Activated T-cell treated with anti-CD3 and anti-CD28 coated beads, Interleukin-2, amount 50 U/mL, for 1 hour (primary cell): ENCODE measurements around the gene P2RY2.

Source experiments
- DNase-seq: peaks from one replicate; pipeline ENCODE4 v3.0.0-alpha.2; 2020

P2RY2 gene

DNA sequence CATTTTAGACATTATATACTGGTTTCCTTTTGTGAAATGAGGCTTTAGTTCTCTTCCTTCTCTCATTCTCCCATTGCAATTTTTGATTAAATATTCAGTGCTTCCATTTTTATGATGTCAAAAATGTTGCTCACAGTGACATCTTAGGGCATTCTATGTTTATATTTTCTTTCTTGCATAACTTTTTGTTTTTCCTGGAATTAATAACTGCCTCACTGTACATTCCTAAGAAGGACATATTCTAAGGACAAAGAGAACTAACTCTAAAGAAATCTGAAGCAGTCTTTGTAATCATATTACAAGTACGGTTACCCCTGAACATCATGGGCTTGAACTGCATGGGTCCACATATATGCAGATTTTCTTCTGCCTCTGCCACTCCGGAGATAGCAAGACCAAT is 28.2 kb downstream of the P2RY2 start:
- DNase-seq = no peak

DNA sequence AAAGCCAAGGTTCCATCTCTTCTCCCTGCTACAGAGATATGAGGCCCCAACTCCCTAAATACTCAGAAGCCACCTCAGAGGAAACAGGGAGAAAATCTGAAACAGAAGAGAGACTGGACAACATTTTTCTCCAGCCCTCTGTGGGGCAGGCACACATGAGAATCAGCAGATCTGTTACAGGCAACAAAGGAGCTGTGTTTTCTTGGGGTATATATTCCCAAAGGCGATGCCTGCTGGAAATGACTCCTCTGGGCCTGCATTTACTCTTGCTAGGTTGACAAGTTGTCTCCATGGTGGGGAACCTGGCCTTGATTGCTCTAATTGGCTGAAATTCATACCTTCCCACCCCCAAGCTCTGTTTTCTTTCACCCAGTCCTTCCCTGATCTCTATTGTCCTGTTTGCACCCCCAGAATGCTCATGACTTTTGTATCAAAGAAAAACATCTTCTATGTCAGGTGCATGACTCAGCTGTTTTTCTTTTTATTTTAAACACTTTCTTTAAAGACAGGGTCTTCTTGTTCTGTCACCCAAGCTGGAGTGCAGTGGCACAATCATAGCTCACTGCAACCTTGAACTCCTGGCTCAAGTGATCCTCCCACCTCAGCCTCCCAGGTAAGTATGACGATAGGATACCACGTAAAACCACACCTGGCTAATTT is 30.6 kb downstream of the P2RY2 start:
- DNase-seq = no peak

DNA sequence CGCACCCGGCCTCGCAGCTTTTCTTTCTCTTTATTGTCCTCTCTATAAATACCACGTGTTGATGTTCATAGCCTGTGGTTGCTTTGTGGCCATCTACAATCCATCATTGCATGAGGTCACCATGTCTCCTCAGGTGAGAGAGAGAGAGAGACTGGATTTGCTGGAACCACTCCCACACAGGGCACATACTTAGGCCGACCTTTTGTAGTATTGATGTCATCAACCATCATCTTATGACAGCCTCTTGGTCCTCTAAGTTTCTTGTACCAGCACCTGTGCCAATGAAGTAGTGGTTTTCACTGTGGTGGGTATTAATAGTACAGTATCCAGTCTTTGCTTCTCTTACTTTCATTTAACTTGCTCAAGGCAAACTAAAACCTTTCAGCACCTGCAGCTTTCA is 31.2 kb downstream of the P2RY2 start:
- DNase-seq = no peak

DNA sequence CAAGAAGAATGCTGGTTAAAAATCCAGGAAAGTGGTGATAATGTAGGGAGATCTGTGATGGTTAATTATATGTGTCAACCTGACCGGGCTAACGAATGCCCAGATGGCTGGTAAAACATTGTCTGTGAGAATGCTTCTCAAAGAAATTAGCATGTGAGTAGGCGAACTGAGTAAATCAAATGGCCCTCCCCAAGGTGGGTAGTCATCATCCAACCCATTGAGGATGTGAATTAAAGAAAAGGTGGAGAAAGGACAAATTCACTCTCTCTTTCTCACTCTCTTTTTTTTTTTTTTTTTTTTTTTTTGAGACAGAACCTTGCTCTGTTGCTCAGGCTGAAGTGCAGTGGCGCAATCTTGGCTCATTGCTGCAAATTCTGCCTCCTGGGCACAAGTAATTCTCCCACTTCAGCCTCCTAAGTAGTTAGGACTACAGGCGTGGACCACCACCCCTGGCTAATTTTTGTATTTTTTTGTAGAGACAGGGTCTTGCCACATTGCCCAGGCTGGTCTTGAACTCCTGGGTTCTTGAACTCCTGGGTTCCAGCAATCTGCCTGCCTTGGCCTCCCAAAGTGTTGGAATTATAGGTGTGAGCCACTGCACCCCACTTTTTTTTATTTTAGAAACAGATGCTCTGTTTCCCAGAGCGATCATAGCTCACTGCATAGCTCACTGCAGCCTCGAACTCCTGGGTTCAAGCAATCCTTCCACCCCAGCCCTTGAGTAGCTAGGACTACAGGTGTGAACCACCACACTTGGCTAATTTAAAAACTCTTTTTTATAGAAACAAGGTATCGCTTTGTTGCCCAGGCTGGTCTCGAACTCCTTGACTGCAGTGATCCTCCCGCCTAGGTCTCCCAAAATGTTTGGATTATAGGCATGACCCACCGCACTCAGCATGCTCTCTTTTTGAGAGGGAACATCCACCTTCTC is 32.0 kb downstream of the P2RY2 start:
- DNase-seq = no peak

DNA sequence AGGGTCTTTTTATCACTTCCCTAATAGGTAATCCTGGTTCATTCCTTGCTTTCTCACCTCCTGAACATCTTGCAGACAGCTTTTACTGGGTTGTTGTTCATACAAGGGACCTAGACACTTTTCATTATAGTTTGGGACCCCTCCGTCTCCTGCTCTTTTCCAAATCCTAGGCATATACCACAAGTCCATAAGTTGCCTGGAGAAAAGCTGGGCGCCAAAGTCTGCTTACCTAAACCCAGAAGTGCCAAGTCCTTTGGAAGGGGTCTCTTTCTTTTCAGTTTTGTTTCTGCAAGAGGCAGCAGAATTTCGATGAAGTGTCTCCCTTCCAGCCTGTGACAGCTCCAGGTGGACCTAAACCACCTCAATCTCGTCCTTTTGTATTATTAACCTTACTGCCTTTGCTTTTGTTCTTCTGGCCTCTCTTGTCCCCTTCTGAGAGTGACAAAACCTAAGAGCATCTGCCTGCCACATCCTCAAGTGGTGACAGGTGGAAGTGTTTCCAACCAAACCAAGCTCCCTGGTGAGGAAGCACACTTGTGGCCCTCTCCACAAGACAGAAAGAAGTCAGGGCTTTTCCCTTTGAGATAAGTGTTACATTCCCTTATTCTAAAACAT is 34.6 kb downstream of the P2RY2 start:
- DNase-seq = no peak

DNA sequence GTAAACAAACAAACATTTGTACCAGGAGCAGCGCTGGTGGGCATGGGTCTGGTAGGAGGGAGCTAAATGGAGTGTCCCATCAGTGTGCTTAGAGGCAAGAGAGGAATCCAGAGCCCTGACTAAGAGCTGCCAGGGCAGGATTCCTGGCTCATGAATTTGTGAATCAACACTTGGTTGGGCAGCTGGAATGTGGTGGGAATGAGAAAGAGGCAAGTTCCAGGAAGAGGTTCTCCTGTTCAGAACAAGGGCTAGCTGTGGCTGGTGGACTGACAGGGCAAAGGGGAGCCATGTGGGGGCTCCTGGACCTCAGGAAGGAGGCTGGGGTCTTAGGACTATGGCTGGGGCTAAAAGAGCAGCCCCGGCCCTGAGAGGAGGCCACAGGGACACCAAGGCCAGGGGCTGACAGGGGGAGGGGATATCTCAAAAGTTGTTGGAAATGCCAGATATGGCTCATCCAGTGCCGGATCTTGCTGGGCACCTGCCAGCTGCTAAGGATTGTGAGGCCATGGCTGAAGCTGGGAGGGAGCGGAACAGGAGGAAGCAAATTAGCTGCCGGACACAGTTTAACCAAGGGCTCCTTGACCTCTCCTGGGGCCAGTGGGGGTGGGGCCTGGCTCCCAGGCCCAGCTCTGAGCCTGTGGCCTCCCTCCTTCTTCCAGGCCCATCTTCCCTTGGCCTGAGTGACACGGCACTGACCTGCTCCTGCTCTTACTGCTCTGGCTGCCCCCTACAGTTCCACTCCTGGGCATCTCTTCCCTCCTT is 39.4 kb downstream of the P2RY2 start:
- no peak for DNase-seq

DNA sequence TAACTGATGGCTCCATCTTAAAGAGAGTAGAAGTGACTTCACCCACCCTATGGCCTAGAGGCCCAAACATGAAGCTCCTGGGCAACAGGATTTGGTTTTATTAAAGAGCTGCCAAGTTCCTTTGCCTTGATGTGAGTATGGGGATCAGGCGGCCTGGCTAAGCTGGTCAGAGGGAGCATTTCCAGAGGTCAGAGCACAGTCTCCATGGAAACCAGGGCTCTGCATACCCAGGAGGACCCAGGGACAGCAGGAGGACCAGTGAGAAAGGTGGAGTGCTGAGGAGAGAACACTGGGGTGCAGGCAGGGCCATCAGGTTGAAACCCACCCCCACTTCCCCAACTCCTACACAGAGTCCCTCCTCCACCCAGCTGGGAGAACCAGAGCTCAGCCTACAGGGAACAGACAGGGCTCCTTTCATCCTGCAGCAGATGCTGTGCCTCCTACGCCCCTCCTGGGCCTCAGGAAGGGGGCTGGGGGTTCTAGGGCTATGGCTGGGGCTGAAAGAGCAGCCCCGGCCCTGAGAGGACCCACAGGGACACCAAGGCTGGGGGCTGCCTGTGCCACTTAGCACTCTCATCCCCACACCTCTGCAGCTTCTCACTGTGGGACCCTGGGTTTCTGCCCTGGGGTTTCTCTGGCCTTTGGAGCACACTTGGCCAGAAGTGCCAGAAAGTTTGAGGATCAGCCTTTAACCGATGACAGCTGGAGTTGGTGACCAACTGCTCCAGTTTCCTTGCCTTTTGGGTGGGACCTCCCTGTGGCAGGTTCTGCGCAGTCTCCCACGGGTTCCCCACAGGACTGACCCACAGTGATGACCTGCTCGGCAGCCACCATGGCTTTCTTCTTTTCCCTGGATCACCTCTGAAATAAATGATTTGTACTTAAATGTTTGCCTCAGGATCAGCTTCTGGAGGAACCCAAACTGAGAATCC is 40.3 kb downstream of the P2RY2 start:
- DNase-seq = no peak

DNA sequence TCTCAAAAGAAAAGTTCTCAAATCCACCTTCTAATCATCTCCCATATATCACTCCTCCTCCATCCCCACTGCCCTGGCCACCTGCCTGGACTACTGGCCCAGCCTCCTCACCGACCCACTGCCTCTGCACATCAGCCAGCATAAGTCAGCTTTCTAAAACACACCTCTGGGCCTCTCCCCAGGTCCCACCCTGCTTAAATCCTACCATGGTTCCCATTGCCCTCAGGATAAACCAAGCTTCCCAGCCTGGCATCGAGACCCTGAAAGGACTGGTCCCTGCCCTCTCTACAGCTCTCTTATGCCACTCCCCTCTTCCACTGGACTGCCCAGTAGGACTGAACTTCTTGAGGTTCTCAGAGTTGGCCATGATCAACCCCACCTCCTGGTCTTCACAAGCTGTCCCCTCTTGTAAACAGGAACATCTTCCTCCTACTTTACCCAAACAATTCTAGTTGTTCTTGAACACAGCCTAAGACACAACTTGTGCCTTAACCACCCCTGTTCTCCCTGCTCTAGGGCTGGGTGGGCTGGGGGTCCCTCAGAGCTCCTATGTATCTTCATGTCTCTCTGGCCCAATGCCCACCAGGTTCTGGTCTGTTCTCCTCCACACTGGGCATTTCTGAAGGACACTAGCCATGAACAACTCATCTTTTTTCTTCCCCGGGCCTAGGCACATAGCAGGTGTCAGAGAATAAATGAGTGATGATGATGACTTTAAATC is 41.5 kb downstream of the P2RY2 start:
- DNase-seq = no peak

DNA sequence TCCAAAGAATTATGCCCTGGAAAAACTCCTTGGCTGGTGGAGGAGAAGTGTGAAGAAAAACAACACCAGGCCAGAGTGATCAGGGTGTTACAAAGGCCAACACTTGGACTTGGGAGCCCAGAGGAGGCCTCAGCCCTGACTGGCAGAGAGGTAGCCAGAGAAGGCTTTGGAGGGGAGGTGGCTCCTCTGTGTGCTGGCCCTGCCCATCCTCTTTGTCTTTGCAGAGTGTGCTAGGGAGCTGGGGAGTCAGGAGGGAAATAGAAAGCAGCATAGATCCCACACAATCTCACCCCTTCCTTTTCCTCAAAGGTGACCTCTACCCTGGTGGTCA is 42.0 kb downstream of the P2RY2 start:
- no peak for DNase-seq

DNA sequence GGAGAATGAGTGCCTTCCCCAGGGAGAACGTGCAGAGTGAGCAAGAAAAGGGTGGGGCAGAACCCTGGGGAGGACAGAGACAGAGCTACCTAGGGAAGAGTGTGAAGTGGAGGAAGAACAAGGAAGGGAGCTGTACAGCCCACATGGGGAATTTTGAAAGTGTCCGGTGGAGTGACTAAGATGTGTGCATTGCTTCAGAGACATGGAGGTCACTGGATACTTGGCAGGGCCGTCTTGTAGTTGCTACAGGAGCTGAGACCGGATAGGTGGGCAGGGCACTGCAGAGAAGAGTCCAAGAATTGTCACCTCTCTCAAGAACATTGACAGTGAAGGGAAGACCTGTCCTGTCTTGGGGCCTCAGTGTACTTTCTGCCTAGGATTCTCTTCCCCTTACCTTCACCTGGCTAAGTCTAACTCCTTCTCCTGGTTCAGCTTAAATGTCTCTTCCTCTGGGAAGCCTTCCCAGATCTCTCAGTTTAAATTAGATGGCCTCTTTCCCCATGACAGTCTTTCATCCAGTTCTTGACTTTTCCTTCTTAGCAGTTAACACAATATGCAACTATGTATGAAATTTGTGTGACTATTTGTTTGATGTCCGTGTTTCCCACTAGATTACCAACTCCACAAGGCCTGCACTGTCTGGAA is 44.9 kb downstream of the P2RY2 start:
- DNase-seq = no peak

DNA sequence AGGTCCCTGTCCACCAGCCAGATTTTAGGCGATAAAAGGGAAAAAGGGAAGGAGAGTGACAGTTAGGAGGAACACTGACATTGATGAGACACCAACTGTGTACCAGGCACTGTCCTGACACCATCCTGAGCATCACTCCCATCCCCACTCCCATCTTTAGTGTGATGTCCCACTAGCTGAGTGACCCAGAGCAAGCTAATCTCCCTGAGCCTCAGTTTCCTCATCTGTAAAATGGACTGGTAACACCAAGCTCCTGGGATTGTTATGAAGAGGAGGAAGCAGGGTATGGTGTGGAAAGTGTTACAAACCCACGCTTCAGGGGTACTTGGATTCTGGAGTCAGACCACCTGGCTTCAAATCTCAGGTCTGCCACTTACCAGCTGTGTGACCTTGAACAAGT is 45.6 kb downstream of the P2RY2 start:
- no peak for DNase-seq

DNA sequence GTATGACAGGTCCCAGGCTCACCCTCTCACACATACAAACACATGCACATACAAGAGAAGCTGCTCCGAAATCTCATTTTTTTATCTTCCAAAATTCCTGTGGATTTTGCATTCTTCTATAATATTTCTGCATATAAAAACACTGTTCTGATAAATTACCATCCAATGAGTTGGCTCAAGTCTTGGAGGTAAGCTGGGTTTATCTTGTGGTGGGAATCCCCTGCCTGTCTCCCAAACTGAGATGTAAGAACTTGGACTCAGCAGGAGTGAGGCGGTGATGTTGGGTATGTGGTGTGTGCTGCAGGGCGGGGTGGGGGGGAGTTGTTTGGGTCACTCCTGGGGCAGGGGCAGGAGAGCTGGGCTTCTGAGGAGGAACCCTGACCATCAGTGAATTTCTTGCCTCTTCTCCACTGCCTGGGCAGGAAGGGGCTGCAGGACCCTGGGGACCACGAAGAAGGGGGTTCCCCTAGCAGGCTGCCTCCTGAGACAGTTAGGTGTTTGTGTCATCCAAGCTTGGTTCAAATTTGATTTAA is 47.3 kb downstream of the P2RY2 start:
- DNase-seq = no peak

DNA sequence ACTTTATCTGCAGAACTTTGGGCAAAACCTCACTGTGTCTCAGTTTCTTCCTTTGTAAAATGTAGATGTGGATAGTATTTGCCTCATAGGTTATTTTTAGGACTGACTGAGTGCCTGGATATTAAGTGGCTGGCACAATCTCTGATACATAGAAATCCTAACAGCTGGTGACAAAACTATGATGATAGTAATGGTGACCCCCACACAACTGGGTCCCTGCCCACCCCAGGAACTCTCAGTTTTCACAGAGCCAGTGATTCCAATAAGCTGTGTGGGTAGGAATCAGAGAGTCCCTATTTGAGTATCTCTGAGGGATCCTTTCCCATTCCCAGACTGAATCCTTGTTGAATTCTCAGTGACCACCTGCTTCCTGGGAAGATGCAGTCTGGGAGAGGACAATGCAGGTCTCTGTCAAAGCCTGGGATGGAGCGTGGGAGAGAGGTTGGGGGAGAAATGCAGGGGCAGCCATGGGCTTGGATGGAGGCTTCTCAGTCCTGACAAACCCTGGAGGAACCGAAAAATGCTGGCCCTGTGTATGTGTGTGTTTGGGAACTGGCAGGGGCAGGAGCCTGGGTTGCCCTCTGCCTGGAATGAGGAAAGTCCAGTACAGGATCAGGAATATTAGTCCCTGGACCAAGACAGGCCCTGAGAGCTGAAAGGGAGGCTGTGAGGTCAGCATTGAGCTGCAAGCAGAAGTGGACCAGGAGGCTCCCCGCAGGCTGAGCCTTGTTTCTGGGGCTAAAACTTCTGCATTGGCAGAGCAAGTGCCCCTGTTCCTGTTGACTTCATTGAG is 48.0 kb downstream of the P2RY2 start:
- no peak for DNase-seq

DNA sequence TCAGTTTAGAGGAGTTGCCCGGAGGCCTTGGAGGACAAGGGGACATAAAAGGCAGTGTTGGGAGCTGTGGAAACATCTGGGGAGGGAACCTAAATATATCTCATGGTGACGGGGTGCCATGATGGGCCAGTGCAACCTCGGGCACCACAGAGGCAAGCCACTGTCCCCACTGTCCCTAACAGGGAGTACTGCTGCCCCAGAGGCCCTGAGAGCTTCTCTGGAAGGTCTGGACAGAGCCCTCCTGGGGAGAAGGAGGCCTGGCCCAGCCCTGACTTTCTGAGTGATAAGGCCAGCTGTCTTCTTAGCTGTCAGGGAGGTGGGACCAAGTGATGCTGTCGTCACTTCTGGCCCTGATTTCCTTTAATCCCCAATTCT is 48.6 kb downstream of the P2RY2 start:
- no peak for DNase-seq

DNA sequence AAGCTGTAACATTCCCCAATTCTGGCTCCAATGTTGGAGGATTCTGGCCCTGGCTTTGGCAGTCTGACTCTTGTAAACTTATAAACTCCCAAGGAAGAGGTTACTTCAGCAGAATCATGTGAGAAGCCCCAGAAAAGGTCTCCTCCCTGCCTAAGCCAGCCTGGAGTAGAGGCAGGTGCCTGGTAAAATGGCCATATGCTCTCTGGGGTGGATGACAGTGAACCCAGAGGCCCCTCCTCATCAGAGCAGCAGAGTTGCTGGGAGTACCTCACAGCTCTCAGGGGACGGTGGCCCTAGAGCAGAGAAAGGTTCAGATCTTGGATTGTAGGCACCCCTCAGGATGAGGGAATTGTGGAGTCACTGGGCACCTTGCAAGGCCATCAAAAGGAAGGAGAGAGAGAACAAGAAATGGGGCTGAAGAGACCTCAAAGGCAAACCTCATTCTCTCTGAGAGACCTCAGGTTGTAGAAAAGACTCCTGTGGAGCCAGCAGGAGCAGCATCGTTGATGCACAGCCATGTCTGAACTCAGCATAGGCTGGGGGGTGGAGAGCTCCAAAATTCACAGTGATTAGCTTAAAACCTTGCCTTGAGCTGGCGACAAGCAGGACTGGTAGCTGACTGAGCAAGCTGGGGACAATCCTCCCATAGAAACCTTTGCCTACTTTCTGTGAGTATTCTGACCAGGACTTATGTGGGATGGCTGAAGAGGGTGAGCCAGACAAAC is 49.2 kb downstream of the P2RY2 start:
- DNase-seq = no peak

DNA sequence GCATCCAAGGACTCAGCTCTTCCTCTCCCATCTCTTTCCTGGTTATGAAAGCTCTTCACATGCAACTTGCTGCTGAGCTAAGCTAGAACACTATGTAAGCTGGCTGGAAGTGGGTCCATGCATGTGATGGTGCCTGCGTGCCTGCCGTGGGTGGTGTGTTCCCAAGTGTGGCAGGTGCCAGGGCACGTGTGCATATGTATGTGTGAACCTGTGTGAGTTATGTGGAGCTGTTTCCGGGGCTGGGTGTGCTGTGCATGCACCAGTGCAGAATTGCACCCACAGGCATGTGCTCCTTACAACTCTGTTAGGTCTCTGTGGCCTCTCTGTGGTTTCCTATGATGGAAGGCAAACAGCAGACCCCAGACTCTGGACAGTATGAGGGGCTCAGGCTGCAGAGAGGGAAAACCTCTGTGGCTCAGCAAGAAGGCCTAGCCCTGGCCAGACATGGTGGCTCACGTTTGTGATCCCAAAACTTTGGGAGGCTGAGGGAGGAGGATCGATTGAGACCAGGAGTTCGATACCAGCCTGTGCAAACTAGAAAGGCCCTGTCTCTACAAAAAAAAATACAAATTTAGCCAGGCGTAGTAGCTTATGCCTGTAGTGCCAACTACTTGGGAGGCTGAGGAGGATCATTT is 49.9 kb downstream of the P2RY2 start:
- no peak for DNase-seq

DNA sequence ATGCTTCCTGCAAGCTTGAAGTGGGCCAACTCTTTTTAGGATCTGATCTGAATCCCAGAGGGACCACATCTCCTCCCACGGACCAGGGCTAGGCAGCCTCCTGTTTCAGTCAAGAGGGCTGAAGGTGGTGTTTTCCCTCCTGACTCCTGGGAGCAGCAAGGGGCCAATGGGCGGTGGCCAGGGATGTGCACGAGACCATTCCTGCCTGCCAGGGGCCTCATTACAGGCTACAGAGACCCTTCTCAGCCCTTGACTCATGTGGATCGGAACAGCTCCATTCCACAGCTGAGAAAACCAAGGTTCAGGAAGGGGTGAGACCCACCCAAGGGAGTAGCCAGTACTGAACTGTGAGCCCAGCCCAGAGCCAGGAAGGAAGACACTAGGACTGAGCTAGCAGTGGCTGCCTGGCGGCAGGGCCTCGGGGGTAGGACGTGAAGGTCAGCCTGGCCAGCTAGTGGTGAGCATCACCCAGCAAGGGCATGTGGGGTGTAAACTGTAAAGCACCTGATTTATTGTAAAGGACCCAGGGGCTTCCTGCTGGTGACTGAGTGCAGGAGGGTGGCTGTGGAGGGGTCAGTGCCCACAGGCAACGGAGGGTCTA is 50.7 kb downstream of the P2RY2 start:
- no peak for DNase-seq

DNA sequence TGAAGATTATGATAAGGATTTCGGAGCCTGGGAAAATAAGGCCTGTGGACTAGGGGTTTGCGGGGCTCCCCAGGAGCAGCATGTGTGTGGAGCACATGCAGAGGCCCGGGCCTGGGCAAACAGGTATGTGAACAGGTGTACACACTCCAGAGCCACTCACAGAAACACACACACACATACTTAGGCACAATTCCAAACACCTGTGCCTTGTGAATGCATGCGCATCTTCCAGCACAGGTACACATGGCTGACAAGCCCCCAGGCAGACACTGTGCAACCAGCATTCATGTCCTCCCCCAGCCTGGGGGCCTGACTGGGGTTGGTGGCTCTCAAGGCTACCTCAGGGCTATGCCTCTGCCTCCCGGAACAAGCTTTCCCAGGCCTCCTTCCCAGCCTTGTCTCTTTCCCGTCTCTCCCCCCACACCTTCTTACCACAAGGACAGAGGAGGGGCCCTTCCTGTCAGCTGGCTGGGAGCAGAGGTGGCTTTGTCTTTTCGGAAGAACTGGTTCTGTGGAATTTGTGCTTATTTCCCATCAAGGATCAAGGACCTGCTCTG is 51.5 kb downstream of the P2RY2 start:
- DNase-seq = no peak
